WTC11 (cell line): ENCODE results near the gene INPP4B. TPM values are rescaled to one million over a fixed set of nuclear protein-coding genes. Genes with fewer than 3 reads are reported as not detected.

ENCODE experiments used
- ATAC-seq: fragments of 200-7000 bp; cut with Tn5 transposase; 2 replicates; pipeline ENCODE4 v1.10.0; 2021; ENCODE audit warnings: mild to moderate bottlenecking, moderate library complexity
- CTCF ChIA-PET: fragments of 300-600 bp; sonication (Branson Sonifier 250); formaldehyde crosslinking; loops from one replicate; lab custom pipeline; 2021; ENCODE audit warnings: antibody characterized with exemption; lab: Charles Lee
- POLR2A ChIA-PET: fragments of 350-600 bp; sonication (Branson Sonifier 250); formaldehyde crosslinking; loops from one replicate; lab custom pipeline; 2021; ENCODE audit warnings: antibody characterized with exemption; lab: Charles Lee
- DNase-seq: peaks from one replicate; pipeline ENCODE4 v3.0.0; 2021; ENCODE audit warnings: low spot score
- H3K27ac Mint-ChIP-seq: 2 replicates; pipeline ENCODE4 v1.8.0; 2021; ENCODE audit warnings: mixed read lengths
- H3K27me3 Mint-ChIP-seq: 2 replicates; pipeline ENCODE4 v1.8.0; 2021; ENCODE audit warnings: low read depth, mild to moderate bottlenecking, moderate library complexity, mixed read lengths
- H3K36me3 Mint-ChIP-seq: 2 replicates; pipeline ENCODE4 v1.8.0; 2021; ENCODE audit warnings: mixed read lengths
- H3K4me1 Mint-ChIP-seq: 2 replicates; pipeline ENCODE4 v1.8.0; 2022; ENCODE audit warnings: mixed read lengths
- H3K4me3 Mint-ChIP-seq: 2 replicates; pipeline ENCODE4 v1.8.0; 2021; ENCODE audit warnings: mild to moderate bottlenecking, moderate library complexity, mixed read lengths
- H3K9me3 Mint-ChIP-seq: 2 replicates; pipeline ENCODE4 v1.8.0; 2021; ENCODE audit warnings: mixed read lengths
- AR ChIP-seq: fragments of 250-450 bp; sonication (Bioruptor Pico); IDR thresholded peaks from 2 replicates; pipeline ENCODE4 v1.9.0; 2021; ENCODE audit warnings: mild to moderate bottlenecking
- CREM ChIP-seq: sonication (generic); formaldehyde crosslinking; IDR thresholded peaks from 2 replicates; pipeline ENCODE4 v1.8.1; 2022; ENCODE audit warnings: mild to moderate bottlenecking, missing genetic modification reagents, moderate library complexity
- CTCF ChIP-seq: fragments of 200-600 bp; IDR thresholded peaks from 2 replicates; pipeline ENCODE4 v1.8.0; 2022; ENCODE audit warnings: antibody characterized with exemption
- ERG ChIP-seq: fragments of 250-450 bp; sonication (Bioruptor Pico); IDR thresholded peaks from 2 replicates; pipeline ENCODE4 v1.8.0; 2021; ENCODE audit warnings: mild to moderate bottlenecking
- HMGA2 ChIP-seq: fragments of 250-450 bp; sonication (Bioruptor Pico); IDR thresholded peaks from 2 replicates; pipeline ENCODE4 v1.4.0; 2021; ENCODE audit warnings: mild to moderate bottlenecking, moderate library complexity
- KAT7 ChIP-seq: sonication (generic); formaldehyde crosslinking; IDR thresholded peaks from 2 replicates; pipeline ENCODE4 v1.8.1; 2023; ENCODE audit warnings: missing genetic modification reagents, mild to moderate bottlenecking, borderline replicate concordance
- NR1H2 ChIP-seq: sonication (generic); formaldehyde crosslinking; IDR thresholded peaks from 2 replicates; pipeline ENCODE4 v1.9.0; 2021; ENCODE audit warnings: mild to moderate bottlenecking, moderate library complexity, missing genetic modification reagents
- TCF7 ChIP-seq: sonication (generic); formaldehyde crosslinking; IDR thresholded peaks from 2 replicates; pipeline ENCODE4 v1.8.0; 2022; ENCODE audit warnings: mild to moderate bottlenecking, low read depth, missing genetic modification reagents, moderate library complexity
- TEAD4 ChIP-seq: sonication (generic); formaldehyde crosslinking; IDR thresholded peaks from 2 replicates; pipeline ENCODE4 v1.8.0; 2022; ENCODE audit warnings: mild to moderate bottlenecking, missing genetic modification reagents
- TP53 ChIP-seq: sonication (generic); formaldehyde crosslinking; IDR thresholded peaks from 2 replicates; pipeline ENCODE4 v1.8.1; 2023; ENCODE audit warnings: mild to moderate bottlenecking, missing genetic modification reagents
- ZNF396 ChIP-seq: fragments of 250-450 bp; sonication (Bioruptor Pico); IDR thresholded peaks from 2 replicates; pipeline ENCODE4 v1.8.0; 2021; ENCODE audit warnings: mild to moderate bottlenecking, moderate library complexity, borderline replicate concordance
- ZNF532 ChIP-seq: fragments of 250-450 bp; sonication (Bioruptor Pico); IDR thresholded peaks from 2 replicates; pipeline ENCODE4 v1.9.0; 2021; ENCODE audit warnings: mild to moderate bottlenecking, borderline replicate concordance
- total RNA-seq: library from RNA; stranded (reverse); gene quantifications from 3 replicates; pipeline ENCODE4 v1.2.3, GENCODE V29; 2021
- TF ChIP-seq, protein P1 (sequence below): sonication (generic); formaldehyde crosslinking; IDR thresholded peaks from 2 replicates; pipeline ENCODE4 v1.8.0; 2023; ENCODE audit warnings: mild to moderate bottlenecking, missing genetic modification reagents
- TF ChIP-seq, protein P2 (sequence below): fragments of 250-450 bp; sonication (Bioruptor Pico); IDR thresholded peaks from 2 replicates; pipeline ENCODE4 v2.1.2; 2022; ENCODE audit warnings: mild to moderate bottlenecking, moderate library complexity
- TF ChIP-seq, protein P3 (sequence below): fragments of 250-450 bp; sonication (Bioruptor Pico); IDR thresholded peaks from 2 replicates; pipeline ENCODE4 v1.9.0; 2021; ENCODE audit warnings: moderate library complexity, mild to moderate bottlenecking, inconsistent platforms, borderline replicate concordance

INPP4B gene
- total RNA-seq, 1 experiment from 2014 or later = 0.92 TPM

DNA sequence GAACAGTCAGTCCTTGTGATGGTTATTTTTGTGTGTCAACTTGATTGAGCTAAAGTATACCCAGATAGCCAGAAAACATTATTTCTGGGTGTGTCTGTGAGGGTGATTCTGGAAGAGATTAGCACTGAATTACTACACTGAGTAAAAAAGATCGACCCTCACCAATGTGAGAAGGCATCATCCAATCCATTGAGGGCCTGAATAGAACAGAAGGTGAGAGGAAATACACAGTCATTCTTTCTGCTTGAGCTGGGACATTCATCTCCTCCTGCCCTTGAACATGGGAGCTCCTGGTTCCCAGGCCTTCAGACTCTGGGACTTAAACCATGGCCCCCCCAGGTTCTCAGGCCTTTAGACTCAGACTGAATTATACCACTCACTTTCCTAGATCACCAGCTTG is 22.3 kb downstream of the INPP4B start:
- ATAC-seq = no peak

More for the DNA sequence above, 22.3 kb downstream of the INPP4B start:
- CTCF ChIA-PET = interaction anchor here (1.3 kb wide), 1 partner anchor 26 kb away, joined by 3 read pairs; no protein-coding TSS in a partner anchor
- DNase-seq = no peak
- no peak overlapping the region for H3K27ac Mint-ChIP-seq
- H3K4me3 Mint-ChIP-seq = no peak overlapping the region
- H3K4me1 Mint-ChIP-seq = peaks cover 10% of the 10 kb centered on the region
- no peaks in the 10 kb centered on the region for H3K36me3 Mint-ChIP-seq
- TF ChIP-seq ZNF532 (CRISPR knock-in tag) (no peak), TEAD4 (CRISPR knock-in tag) (no peak), TCF7 (CRISPR knock-in tag) (no peak), TP53 (CRISPR knock-in tag) (no peak), HMGA2 (CRISPR knock-in tag) (no peak), CREM (CRISPR knock-in tag) (no peak), NR1H2 (CRISPR knock-in tag) (no peak), KAT7 (CRISPR knock-in tag) (no peak), CTCF (no peak), AR (no peak), ERG (CRISPR knock-in tag) (no peak), ZNF396 (CRISPR knock-in tag) (no peak)
- TF ChIP-seq, protein P1, sequence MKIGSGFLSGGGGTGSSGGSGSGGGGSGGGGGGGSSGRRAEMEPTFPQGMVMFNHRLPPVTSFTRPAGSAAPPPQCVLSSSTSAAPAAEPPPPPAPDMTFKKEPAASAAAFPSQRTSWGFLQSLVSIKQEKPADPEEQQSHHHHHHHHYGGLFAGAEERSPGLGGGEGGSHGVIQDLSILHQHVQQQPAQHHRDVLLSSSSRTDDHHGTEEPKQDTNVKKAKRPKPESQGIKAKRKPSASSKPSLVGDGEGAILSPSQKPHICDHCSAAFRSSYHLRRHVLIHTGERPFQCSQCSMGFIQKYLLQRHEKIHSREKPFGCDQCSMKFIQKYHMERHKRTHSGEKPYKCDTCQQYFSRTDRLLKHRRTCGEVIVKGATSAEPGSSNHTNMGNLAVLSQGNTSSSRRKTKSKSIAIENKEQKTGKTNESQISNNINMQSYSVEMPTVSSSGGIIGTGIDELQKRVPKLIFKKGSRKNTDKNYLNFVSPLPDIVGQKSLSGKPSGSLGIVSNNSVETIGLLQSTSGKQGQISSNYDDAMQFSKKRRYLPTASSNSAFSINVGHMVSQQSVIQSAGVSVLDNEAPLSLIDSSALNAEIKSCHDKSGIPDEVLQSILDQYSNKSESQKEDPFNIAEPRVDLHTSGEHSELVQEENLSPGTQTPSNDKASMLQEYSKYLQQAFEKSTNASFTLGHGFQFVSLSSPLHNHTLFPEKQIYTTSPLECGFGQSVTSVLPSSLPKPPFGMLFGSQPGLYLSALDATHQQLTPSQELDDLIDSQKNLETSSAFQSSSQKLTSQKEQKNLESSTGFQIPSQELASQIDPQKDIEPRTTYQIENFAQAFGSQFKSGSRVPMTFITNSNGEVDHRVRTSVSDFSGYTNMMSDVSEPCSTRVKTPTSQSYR = no peak
- TF ChIP-seq, protein P2, sequence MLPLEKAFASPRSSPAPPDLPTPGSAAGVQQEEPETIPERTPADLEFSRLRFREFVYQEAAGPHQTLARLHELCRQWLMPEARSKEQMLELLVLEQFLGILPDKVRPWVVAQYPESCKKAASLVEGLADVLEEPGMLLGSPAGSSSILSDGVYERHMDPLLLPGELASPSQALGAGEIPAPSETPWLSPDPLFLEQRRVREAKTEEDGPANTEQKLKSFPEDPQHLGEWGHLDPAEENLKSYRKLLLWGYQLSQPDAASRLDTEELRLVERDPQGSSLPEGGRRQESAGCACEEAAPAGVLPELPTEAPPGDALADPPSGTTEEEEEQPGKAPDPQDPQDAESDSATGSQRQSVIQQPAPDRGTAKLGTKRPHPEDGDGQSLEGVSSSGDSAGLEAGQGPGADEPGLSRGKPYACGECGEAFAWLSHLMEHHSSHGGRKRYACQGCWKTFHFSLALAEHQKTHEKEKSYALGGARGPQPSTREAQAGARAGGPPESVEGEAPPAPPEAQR = no peak
- TF ChIP-seq, protein P3, sequence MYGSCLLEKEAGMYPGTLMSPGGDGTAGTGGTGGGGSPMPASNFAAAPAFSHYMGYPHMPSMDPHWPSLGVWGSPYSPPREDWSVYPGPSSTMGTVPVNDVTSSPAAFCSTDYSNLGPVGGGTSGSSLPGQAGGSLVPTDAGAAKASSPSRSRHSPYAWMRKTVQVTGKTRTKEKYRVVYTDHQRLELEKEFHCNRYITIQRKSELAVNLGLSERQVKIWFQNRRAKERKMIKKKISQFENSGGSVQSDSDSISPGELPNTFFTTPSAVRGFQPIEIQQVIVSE = no peak
- no peaks in the 10 kb centered on the region; the same call in 1 of the 2 replicates for H3K27me3 Mint-ChIP-seq
- H3K9me3 Mint-ChIP-seq = no peaks in the 10 kb centered on the region; the same call in 1 of the 2 replicates
- POLR2A ChIA-PET = no interaction called here
